Colon (tissue), 2 donors: ENCODE results near the gene SYNE4.

ENCODE experiments used
- FAIRE-seq: peaks from 2 replicates; lab custom pipeline; 2012; peaks lifted over from hg19 to GRCh38; lab: Jason Lieb, UNC
- donor health status: control.
- donor health status: control.

The SYNE4 gene

DNA sequence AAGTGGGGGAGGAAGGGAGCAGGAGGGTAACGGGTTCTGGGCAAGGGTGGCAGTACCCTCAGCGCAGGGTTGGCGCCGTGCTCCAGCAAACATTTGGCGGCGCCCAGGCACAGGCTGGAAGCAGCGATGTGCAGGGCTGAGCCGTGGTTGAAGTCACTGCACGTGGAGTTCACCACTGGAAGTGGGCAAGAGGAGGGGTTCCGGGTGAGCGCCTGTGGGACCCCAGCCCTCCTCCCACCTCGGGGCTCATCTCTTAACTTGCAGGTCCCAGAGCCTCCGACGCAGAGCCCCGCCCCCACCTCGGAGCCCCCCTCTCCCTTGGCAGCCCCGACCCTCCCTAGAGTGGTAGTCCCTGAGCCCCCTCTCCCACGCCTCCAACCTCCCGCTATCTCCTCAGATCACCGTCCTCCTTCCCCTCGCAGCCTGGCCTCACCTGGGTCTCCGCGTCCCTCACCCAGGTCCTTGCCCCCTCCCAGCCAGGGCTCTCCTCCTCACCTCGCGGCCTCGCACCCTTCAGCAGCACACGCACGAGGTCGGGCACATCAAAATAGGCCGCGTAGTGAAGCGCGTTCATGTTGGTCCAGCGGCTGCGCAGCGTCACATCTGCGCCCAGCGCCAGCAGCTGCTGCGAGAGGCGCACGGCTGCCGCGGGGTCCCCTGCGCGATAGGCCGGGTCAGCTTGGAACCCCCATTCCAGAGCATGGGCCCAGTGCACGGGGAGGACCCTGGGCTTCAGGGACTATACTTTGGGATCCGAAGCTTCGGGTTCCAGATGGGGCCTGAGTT lies 17.7 kb upstream of the SYNE4 start:
- no peak for FAIRE-seq

- no peak for FAIRE-seq
Observed at GRCh38 chr19:36025541-36025940, 16.9 kb upstream of the SYNE4 start.

- FAIRE-seq: no peak
Observed at GRCh38 chr19:36023432-36023831, 14.8 kb upstream of the SYNE4 start.

DNA sequence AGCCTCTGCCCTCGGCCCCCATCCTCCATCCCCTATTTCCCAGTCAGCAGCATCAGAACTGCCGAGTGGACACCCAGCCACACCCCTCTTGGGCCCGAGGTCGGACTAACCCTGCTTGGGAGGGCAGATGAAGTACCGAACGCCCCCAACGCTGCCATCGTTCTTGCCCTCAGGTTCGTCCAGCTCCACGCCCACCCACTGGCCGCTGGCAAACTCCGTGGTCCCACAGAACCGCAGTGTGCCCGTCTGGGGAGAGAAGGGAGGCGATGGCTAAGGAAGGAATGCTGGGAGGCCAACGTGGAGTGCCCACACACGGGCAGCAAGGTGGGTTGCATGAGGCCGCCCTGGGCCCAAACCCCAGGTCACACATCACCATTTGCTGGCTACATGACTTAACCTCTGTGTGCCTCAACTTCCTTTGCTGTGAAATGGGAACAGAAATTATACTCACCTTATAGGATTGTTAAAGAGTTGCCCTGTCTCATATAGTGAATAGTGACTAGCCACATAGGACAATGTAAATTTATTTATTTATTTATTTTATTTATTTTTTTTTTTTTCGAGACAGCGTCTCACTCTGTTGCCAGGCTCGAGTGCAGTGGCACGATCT lies 10.6 kb upstream of the SYNE4 start:
- no peak for FAIRE-seq

DNA sequence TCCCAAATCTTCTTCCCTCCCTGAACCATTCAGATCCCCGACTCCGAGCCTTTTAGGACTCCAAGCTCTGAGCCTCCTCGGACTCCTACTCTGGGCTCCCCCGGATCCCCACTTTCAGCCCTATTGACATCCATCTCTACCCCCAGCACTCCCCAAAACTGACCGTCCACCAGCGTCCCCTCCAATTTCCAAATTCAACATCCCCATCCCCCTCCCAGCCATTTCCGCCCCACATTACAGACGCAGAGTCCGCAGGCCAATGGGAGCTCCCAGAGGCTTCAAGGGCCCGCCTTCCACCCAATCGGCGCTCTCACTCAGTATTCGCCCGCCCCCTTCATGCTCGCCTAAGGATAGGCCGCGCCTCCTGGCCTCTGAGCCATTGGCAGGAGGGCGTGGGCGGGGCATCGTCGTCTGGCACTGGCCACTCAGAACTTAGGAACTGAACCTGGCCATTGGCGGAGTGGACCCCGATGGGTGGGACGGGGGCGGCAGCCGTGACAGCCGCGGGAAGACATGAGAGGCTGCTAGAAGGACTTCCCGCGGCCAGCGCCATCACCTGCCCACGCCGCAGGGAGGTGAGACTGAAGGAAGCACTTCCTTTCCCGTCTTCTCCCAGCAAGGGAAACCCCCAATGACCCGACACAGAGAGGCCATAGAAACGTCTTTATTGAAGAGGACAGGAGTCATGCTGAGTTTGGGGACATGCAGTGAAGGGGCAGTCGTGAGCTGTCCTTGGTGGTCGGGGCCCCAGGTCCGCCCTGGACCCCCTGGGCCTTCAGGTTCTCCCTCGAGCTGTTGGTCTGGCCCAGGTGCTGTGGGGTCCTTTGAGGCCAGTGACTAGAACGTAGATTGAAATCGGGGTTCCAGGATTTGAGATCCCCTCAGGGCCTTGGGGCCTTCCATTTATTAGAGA lies 5.7 kb upstream of the SYNE4 start, which contains the start of gene ALKBH6:
Gene ALKBH6, minus strand, starts transcription at position 202 of the 913 bp plus-strand sequence. CDS start 816 bp downstream, outside the sequence.
- peak; percentile 82 for FAIRE-seq

DNA sequence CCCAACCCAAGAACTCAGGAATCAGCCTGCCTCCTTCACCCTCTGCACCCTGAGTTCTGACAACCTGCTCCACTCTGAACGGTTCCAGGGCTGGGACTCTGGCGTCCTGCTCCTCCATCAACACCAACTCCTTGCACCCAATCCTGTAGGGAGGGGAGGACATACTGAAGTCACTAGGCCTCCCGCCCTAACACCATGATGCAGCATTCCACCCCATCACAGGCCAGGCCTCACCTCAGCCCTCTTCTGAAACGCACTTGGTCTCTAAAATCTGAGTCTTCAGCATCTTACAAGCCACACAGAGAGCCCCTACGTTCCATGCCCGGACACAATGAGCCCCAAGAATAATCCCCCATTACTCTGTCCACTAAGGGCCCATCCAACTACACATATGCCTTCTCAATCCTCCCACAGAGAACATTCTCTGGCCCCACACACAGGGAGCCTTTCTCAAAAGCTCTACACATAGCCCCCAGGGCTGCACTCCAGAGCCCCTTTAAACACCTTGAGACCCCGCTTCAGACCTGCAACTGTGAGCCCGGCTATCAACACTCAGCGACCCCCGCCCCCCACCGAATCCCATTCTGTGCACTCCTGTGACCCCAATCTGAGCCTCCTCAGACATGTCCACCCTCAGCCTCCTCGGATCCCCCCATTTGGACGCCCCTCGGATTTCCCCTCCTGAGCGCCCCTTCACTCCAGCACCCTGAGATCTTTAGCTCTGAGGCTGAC lies 4.8 kb upstream of the SYNE4 start:
- no peak for FAIRE-seq

DNA sequence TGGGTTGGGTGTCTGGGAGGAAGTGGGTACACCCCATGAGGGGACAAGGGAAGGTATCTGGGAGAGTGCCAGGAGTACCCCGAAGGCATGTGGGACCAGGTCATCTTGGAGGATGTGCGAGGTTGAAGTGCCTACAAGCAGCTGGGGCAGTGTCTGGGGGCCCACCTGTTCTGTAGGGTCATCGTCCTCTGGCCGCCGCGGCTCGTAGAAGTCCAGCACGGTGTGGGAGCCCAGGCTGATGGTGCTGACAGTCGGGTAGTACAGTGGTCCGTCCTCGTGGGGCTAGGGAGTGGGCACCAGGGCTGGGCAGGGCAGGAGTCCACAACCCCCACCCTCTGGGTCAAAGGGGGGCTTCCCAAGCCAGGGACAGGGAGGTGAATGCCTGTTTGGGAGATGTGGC lies 1.8 kb upstream of the SYNE4 start:
- FAIRE-seq: no peak

DNA sequence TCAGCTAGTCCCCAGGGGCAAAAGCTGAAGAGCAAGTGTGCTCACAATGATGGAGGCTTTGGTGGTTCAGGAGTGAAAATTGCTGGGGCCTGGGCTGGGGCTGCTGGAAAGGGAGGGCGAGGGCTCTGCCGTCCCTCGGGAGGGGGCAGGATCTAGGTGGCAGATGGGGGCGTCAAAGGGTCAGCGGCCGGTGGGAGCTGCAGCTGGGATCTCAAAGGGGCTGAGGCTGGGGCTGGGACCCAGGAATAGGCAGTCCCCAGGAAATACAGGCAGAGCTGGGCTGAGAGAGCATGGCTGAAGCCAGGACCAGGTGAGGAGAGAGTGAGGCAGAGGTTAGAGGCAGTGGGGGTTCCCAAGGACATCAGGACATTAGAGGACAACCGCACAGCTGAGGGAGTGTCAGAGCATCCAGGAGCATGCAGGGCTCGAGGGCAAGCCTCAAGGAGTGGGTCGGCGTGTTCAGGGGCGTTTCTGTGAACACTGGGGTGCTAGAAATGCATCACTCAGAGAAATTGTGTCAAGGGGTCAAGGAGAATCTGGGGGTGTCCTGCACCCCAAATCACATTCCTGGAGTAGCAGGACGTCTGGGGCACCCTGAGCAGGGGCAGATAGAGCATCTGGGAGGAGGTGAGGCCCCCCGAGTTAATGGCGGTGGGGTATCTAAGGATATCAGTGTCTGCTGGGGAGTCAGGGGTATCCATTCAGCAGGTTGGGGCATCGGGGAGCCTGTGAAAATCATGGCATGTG lies 1.2 kb upstream of the SYNE4 start:
- FAIRE-seq: no peak

- FAIRE-seq: no peak
Observed at GRCh38 chr19:36009220-36009619, 607 bp upstream of the SYNE4 start.

DNA sequence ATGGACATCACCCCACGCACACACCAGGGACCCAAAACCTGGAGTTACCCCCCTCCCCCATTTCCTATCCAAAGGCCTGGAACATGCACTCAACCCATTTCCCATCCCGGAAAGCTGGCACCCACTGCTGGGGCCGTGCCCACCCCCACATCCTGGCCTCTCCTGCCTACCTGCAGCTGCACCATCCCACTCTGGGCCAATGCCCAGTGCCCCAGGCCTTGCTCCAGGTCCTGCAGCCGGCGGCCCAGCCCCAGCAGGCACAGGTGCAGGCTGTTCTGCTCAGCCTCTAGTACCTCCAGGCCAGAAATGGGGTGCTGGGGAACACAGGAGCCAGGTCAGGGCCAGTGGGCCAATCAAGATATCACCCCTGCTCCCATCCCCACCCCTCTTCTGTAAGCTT lies 1.7 kb downstream of the SYNE4 start:
- FAIRE-seq: no peak

- FAIRE-seq: no peak
Observed at GRCh38 chr19:36003284-36003683, 5.3 kb downstream of the SYNE4 start.

GRCh38 chr19:36001605-36002004 lies 7.0 kb downstream of the SYNE4 start:
- no peak for FAIRE-seq

DNA sequence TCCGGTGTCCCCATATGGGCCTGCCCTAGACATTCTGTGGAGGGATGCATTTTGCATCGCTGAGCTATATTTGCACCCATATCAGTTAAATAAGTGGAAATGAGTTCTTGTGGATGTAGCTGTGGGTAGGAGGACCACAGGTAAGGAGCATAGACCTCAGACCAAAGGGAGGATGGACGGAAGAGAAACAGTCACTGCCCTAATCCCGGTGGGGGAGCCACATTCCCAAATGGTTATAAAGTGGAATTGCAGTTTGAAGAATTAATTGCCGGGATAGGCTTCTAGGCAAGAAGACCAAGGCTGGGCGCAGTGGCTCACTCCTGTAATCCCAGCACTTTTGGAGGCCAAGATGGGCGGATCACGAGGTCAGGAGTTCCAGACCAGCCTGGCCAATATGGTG lies 11.8 kb downstream of the SYNE4 start:
- no peak for FAIRE-seq

DNA sequence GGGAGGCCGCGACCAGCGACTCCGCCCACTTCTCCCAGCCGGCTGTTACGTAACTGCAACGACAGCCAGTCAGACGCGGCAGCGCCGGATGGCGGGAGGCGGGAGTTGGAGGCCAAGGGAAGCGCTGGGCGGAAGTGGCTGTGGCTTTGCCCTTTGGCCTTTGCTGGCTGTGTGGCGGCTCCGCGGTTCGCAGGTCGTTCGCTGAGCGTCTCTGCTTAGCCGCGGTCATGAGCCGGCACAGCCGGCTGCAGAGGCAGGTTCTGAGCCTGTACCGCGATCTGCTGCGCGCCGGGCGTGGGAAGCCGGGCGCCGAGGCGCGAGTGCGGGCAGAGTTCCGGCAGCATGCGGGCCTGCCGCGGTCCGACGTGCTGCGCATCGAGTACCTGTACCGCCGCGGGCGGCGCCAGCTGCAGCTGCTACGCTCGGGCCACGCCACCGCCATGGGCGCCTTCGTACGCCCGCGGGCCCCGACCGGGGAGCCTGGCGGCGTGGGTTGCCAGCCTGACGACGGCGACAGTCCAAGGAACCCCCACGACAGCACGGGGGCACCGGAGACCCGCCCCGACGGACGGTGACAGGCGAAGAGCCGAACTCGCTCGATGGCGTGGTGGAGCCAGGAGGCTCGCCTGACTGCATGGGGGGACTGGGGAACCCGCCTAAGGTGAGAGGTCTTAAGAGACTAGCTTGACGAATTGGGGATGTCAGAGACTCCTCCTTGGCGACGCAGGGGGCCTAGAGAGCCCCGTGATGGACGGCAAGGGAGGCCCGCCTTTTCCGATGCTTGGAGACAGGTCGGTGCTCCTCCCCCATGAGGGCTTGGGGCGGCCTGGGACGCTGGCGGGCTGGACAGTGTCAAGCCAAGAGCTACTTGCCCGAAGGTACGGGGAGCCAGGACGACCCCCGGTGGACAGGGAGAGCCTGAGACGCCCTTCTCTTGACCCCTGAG lies 13.3 kb downstream of the SYNE4 start, which contains the start of gene SDHAF1:
Gene SDHAF1, plus strand, starts transcription at position 141 of the 946 bp plus-strand sequence. Its CDS starts 87 bp downstream, at position 228.
- no peak for FAIRE-seq

- FAIRE-seq: no peak
Observed at GRCh38 chr19:35993923-35994598, 14.6 kb downstream of the SYNE4 start.

DNA sequence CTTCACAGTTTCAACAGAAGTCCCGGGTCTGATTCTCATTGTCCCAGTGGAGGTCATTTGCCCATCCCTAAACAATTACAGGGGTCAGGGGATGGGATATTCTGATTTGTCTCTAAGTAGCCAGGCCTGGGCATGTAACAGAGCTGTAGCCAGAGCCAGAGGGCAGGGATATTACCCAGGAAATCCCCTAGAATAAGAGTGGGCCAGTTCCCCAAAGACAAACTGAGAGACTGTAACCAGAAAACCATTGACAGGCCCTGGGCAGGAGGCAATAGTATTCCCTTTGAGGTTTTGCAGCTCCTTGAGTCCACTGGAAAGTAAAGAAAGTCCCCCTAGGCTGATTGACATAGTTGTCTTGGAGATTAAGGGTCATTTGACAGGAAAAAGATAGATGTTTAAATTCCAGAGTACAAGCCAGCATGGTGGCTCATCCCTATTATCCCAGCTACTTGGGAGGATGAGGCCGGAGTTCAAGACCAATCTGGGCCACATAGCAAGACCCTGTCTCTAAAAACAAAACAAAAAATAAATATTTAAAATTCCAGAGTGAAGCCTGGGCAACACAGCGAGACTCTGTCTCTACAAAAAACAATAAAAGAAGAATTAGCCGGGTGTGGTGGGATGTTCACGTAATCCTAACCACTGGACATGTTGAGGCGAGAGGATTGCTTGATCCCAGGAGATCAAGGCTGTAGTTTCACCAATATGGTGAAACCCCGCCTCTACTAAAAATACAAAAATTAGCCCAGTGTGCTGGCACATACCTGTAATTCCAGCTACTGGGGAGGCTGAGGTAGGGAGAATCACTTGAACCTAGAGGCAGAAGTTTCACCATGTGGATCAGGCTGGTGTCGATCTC lies 15.5 kb downstream of the SYNE4 start:
- FAIRE-seq: no peak

DNA sequence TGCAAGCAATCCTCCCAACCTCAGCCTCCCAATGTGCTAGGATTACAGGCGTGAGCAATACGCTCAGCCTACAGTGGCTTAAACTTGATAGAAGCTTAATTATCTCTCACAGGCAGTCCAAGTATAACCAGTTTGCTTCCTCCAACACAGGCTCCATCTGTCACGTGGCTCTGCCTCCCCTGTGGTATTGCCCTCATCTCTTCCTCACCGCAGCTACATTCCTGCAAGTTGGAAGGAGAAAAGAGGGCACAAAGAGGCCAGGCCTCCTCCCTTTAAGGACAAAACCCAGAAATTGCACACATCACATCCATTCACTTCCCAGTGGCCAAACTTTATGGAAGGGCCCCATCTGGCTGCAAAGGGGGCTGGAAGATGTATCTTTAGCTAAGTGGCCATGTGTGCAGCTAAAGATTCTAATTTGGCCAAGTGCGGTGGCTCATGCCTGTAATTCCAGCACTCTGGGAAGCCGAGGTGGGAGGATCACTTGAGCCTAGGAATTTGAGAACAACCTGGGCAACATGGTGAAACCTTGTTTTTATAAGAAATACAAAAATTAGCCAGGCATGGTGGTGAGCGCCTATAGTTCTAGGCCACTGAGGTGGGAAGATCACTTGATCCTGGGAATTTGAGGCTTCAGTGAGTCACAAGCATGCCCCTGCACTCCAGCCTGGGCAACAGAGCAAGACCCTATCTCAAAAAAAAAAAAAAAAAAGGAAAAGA lies 16.7 kb downstream of the SYNE4 start:
- no peak for FAIRE-seq
